Spleen (tissue), 7 donors: ENCODE results near the gene BOLA2B.

Experiments
- POLR2A ChIP-seq, 3 donors: fragments of 450-650 bp; IDR thresholded peaks; one replicate each; pipeline ENCODE4 v1.5.1; 2017; ENCODE audit warnings: antibody characterized with exemption in 3 of 3, mild to moderate bottlenecking in 1 of 3
- POLR2AphosphoS5 ChIP-seq, 3 donors: sonication (generic); formaldehyde crosslinking; IDR thresholded peaks; one replicate each; pipeline ENCODE4 v1.5.1; 2017; ENCODE audit warnings: antibody characterized with exemption in 3 of 3
- TF ChIP-seq, protein P1 (sequence below), 11 experiments: fragments of 200-600 bp in 7 of 11; fragments of 450-650 bp in 4 of 11; sonication (generic) in 4 of 11; IDR thresholded peaks in 8 of 11; conservative IDR thresholded peaks in 3 of 11; 1 replicate in 7 of 11; 2 replicates in 4 of 11; pipeline versions ENCODE4 v1.4.0 to v1.8.0; 2016 to 2021; ENCODE audit warnings: antibody characterized with exemption in 11 of 11, inconsistent platforms in 4 of 11, mild to moderate bottlenecking in 1 of 11
- donor health status: DM: no; HTN: no; CAD: no; lungs with moderate emphysema.
- donor health status: DM: no; HTN: no; CAD: no.
- donor health status: DM: no; HTN: no; CAD: no.

DNA sequence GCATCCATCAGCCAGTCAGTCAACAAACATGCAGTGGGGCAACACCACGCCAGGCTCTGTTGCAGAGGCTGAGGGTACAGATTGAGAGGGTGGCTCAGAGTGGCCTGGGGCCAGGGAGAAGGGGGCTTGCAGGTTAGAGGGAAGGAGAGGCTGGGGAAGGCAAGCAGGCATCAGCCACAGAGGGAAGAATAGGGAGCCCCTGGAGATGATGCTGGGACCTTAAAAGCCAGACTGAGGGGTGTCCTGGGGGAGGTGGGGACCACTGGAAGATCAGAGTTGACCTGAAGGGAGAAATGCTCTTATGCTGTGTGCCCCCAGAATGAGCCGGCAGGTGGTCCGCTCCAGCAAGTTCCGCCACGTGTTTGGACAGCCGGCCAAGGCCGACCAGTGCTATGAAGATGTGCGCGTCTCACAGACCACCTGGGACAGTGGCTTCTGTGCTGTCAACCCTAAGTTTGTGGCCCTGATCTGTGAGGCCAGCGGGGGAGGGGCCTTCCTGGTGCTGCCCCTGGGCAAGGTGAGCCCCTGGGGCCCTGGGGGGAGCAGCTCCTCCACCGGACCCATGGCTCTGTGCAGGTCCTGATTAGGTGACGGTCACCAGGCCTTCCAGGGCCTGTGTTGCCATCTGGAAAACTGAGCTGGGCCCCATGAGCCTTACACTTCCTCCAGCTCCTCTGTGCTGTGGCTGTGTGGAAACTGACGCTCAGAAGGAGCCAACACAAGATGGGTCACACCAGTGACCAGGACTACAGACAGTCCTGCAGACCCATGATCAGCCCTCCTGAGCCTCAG is 8.4 kb downstream of the BOLA2B start:
- no peak for TF ChIP-seq POLR2AphosphoS5 (IDR thresholded peaks at IDR 0.05)
- TF ChIP-seq, protein P1, sequence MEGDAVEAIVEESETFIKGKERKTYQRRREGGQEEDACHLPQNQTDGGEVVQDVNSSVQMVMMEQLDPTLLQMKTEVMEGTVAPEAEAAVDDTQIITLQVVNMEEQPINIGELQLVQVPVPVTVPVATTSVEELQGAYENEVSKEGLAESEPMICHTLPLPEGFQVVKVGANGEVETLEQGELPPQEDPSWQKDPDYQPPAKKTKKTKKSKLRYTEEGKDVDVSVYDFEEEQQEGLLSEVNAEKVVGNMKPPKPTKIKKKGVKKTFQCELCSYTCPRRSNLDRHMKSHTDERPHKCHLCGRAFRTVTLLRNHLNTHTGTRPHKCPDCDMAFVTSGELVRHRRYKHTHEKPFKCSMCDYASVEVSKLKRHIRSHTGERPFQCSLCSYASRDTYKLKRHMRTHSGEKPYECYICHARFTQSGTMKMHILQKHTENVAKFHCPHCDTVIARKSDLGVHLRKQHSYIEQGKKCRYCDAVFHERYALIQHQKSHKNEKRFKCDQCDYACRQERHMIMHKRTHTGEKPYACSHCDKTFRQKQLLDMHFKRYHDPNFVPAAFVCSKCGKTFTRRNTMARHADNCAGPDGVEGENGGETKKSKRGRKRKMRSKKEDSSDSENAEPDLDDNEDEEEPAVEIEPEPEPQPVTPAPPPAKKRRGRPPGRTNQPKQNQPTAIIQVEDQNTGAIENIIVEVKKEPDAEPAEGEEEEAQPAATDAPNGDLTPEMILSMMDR (IDR thresholded peaks at IDR 0.05 in 8 of 11, conservative IDR thresholded peaks at IDR 0.05 in 3 of 11), result no peak
- TF ChIP-seq POLR2A (IDR thresholded peaks at IDR 0.05), result no peak
